Measurements from ENCODE around the gene THADA. TPM values are rescaled to one million over a fixed set of nuclear protein-coding genes. Genes with fewer than 3 reads are reported as not detected.

Gene THADA
- total and polyA plus RNA-seq, 5 donors from 2014 or later = 19.1 to 52.9 (median 20.2) TPM

DNA sequence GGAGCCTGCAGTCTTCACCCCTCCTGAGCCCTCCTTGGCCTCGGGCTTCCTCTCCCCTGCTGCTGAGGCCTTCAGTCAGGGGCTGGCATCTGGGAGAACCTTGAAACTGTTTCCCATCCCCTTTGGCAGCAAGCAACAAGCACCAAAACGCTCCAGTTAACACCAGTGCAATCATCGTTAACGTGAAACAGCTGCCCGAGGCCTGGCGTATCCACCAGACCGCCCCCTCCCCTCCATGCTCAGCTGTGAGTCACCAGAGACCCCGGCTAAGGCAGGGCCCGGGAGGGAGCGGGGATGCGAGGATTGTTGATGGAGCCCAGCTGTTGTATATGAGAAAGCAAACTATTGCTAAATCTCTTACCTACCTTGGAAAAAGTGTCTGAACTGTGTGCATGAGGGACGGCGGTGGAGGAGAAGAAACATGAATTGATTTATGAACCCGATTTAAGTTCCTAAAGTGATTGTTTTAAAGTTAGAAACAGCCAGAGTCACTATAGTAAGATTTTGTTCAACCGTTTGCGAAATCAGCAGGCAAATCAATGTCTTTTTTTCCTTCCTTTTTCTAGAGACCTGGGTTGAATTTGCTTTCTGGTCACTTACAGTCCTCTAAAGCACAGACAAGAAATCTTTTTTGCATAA lies 374.6 kb downstream of the THADA start:
- Mint-ChIP-seq H3K36me3 (peaks cover 31% of the 10 kb centered on the region), H3K4me3 (peak overlapping the region; percentile 92 to 97 (median 94)), H3K4me1 (peaks cover 4 to 50% (median 35%) of the 10 kb centered on the region in 4 donors), H3K27me3 (peaks cover 30% of the 10 kb centered on the region), H3K27ac (peak overlapping the region; percentile 97 to 98 (median 97)), H3K9me3 (peaks cover 0 to 5% (median 0%) of the 10 kb centered on the region in 7 donors)
- peaks cover 33% of the 10 kb centered on the region for H3K36me3 ChIP-seq (ENCODE audit: control insufficient read depth, insufficient read depth, low read length)
- H3K4me1 ChIP-seq (ENCODE audit: control insufficient read depth, insufficient read depth, low read length, poor library complexity, severe bottlenecking) = peaks cover 64% of the 10 kb centered on the region
- peak overlapping the region; percentile 98 for H3K4me3 ChIP-seq (ENCODE audit: low read depth, low read length)
- H3K27ac ChIP-seq (ENCODE audit: insufficient read depth, low read length, poor library complexity, severe bottlenecking) = peak overlapping the region; percentile 96
- DNase-seq = peak; percentile 34 to 42 (median 39)
- ATAC-seq (ENCODE audit: low read depth in 2 of 2) = no peak
- no peaks in the 10 kb centered on the region for H3K9me3 ChIP-seq (ENCODE audit: control insufficient read depth in 2 of 2, low read length in 2 of 2)
- H3K27me3 ChIP-seq (ENCODE audit: control insufficient read depth, insufficient read depth, low read length) = no peaks in the 10 kb centered on the region

DNA sequence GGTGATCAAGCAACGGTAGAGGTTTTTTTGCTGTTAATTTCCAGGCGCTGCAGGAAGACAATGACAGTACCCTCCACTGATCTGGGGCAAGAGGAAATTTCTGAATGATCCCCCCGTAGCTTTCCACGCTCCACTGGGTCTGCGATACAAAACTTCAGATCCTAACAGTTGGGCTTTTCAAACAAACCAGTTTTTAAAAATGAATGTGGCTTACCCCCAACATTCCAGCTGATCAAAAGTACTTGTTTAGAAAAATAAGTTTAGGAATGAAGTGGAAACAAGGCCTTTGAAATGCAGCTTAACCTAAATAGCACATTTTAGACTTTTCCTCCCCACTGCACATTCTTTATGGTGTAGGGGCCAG lies 375.1 kb downstream of the THADA start:
- peak overlapping the region; percentile 98 for H3K4me3 ChIP-seq (ENCODE audit: low read depth, low read length)
- H3K27ac ChIP-seq (ENCODE audit: insufficient read depth, low read length, poor library complexity, severe bottlenecking) = peak overlapping the region; percentile 96
- peak overlapping the region; percentile 97 to 98 (median 97) for H3K27ac Mint-ChIP-seq
- DNase-seq (no peak), ATAC-seq (ENCODE audit: low read depth in 2 of 2) (no peak)
- H3K4me1 Mint-ChIP-seq = peaks cover 4 to 55% (median 37%) of the 10 kb centered on the region in 4 donors
- H3K27me3 ChIP-seq (ENCODE audit: control insufficient read depth, insufficient read depth, low read length) = no peaks in the 10 kb centered on the region
- peaks cover 0 to 5% (median 0%) of the 10 kb centered on the region in 7 donors for H3K9me3 Mint-ChIP-seq
- peaks cover 64% of the 10 kb centered on the region for H3K4me1 ChIP-seq (ENCODE audit: control insufficient read depth, insufficient read depth, low read length, poor library complexity, severe bottlenecking)
- H3K36me3 ChIP-seq (ENCODE audit: control insufficient read depth, insufficient read depth, low read length) = peaks cover 33% of the 10 kb centered on the region
- H3K36me3 Mint-ChIP-seq = peaks cover 31% of the 10 kb centered on the region
- no peaks in the 10 kb centered on the region for H3K9me3 ChIP-seq (ENCODE audit: control insufficient read depth in 2 of 2, low read length in 2 of 2)
- H3K4me3 Mint-ChIP-seq = peak overlapping the region; percentile 92 to 97 (median 94)
- peaks cover 30% of the 10 kb centered on the region for H3K27me3 Mint-ChIP-seq

DNA sequence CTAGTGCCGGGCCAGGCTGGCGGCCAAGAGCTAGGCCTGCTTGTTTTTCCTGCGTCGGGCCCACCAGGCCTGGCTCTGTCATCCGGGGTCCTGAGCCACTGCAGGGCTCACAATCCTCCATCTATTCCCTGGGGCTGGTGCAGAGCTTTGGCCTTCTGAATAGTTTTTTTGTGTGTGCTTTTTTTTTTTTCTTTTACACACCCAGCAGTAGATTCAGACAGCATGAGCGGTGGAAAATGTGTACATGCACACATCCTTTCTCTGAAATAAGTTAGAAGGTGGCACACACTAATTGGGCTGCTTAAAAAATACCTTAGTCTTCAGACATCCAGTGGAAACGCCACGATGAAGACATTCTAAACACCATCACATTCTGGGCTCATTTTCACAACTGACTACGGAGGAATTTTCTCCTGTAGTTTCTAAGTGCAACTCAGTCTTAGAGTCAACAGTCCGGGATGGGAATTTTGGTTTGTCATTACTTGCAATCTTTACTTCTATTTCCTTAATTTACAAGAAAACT lies 375.5 kb downstream of the THADA start:
- Mint-ChIP-seq H3K27ac (peak overlapping the region; percentile 97 to 98 (median 97)), H3K9me3 (peaks cover 0 to 4% (median 0%) of the 10 kb centered on the region in 7 donors), H3K36me3 (peaks cover 31% of the 10 kb centered on the region), H3K4me3 (peak overlapping the region; percentile 92 to 97 (median 94)), H3K27me3 (peaks cover 29% of the 10 kb centered on the region), H3K4me1 (peaks cover 4 to 56% (median 37%) of the 10 kb centered on the region in 4 donors)
- peak in 1 of 3 donors; percentile 70 for DNase-seq
- peak overlapping the region; percentile 96 for H3K27ac ChIP-seq (ENCODE audit: insufficient read depth, low read length, poor library complexity, severe bottlenecking)
- no peaks in the 10 kb centered on the region for H3K27me3 ChIP-seq (ENCODE audit: control insufficient read depth, insufficient read depth, low read length)
- peaks cover 30% of the 10 kb centered on the region for H3K36me3 ChIP-seq (ENCODE audit: control insufficient read depth, insufficient read depth, low read length)
- peak overlapping the region; percentile 98 for H3K4me3 ChIP-seq (ENCODE audit: low read depth, low read length)
- no peaks in the 10 kb centered on the region for H3K9me3 ChIP-seq (ENCODE audit: control insufficient read depth in 2 of 2, low read length in 2 of 2)
- peak in 1 of 2 donors; percentile 0 for ATAC-seq (ENCODE audit: low read depth in 2 of 2)
- peaks cover 64% of the 10 kb centered on the region for H3K4me1 ChIP-seq (ENCODE audit: control insufficient read depth, insufficient read depth, low read length, poor library complexity, severe bottlenecking)

DNA sequence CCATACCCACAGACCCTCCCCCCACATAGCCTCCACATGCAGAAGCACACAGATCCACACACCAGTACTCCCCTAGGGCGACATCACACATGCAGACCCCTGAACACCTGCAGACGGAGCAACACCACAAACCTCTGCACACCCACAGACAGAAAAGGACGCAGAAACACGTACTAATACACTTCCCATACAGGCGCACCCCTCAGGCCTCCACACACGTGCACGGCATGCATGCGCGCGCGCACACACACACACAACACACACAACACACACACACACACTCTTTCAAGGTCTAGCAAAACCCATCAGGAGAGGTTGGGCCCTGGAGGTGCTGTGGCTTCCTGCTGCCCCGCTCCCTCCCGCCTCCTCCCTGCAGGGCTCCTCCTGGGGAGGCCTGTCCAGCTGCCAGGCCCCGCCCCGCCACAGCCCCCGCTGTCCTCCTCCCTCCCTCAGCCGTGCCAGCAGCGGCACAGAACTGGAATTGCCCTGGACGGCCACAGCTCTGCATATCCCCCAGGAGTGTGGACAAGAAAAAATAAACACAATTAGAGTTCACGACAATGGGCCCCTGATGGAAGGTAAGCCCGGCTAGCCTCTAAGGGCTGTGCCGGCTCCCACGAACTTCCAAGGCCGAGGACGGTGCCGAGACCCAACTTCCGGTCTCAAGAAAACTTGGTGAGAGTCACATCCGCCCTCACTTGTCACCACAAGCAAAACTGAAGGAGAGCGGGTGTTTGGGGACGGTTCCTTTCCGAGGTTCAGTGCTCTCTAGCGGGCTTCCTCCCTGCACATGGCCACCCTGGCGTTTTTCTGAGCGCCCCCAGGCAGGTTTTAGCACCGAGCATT lies 376.2 kb downstream of the THADA start:
- peak overlapping the region; percentile 98 for H3K4me3 ChIP-seq (ENCODE audit: low read depth, low read length)
- Mint-ChIP-seq H3K27ac (peak overlapping the region; percentile 97 to 98 (median 97)), H3K27me3 (peaks cover 26% of the 10 kb centered on the region), H3K36me3 (peaks cover 31% of the 10 kb centered on the region), H3K4me3 (peak overlapping the region; percentile 92 to 97 (median 94)), H3K9me3 (peaks cover 0 to 4% (median 0%) of the 10 kb centered on the region in 7 donors), H3K4me1 (peaks cover 4 to 56% (median 37%) of the 10 kb centered on the region in 4 donors)
- DNase-seq (peak; percentile 69 to 96 (median 88)), ATAC-seq (ENCODE audit: low read depth in 2 of 2) (peak; percentile 50)
- H3K4me1 ChIP-seq (ENCODE audit: control insufficient read depth, insufficient read depth, low read length, poor library complexity, severe bottlenecking) = peaks cover 64% of the 10 kb centered on the region
- H3K27me3 ChIP-seq (ENCODE audit: control insufficient read depth, insufficient read depth, low read length) = no peaks in the 10 kb centered on the region
- H3K9me3 ChIP-seq (ENCODE audit: control insufficient read depth in 2 of 2, low read length in 2 of 2) = no peaks in the 10 kb centered on the region
- peak overlapping the region; percentile 96 for H3K27ac ChIP-seq (ENCODE audit: insufficient read depth, low read length, poor library complexity, severe bottlenecking)
- peaks cover 23% of the 10 kb centered on the region for H3K36me3 ChIP-seq (ENCODE audit: control insufficient read depth, insufficient read depth, low read length)

DNA sequence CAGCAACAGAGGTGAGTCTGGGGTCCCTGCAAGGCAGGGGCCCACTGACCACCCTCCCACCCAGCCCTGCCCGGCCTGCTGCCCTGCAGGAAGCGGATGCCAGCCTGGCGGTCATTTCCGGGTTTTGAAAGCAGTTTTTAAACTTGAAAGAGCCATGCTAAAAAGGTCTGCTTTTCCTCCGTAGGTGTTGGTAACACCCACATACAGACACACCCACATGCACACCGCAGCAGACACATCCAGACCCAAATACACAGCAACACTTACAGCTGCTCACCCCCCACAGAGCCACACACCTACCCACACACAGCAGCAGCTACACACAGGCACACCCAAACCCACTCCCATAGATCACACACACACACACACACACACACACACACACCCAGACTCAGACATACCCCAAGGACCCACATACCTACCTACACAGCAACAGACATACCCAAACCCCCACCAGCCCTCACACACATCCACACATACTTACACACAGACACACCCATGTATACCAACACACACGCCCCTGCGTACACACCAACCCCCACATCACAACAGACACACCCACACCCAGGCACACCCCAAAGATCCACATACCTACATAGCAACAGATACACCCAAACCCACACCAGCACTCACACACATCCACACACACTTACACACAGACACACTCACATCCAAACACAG lies 377.0 kb downstream of the THADA start:
- peak overlapping the region; percentile 97 to 98 (median 97) for H3K27ac Mint-ChIP-seq
- peaks cover 4 to 56% (median 37%) of the 10 kb centered on the region in 4 donors for H3K4me1 Mint-ChIP-seq
- peak overlapping the region; percentile 92 to 97 (median 94) for H3K4me3 Mint-ChIP-seq
- peak; percentile 74 to 80 for ATAC-seq (ENCODE audit: low read depth in 2 of 2)
- H3K36me3 ChIP-seq (ENCODE audit: control insufficient read depth, insufficient read depth, low read length) = peaks cover 17% of the 10 kb centered on the region
- H3K9me3 Mint-ChIP-seq = peaks cover 0 to 3% (median 0%) of the 10 kb centered on the region in 7 donors
- peak overlapping the region; percentile 96 for H3K27ac ChIP-seq (ENCODE audit: insufficient read depth, low read length, poor library complexity, severe bottlenecking)
- peak overlapping the region; percentile 82 for H3K4me3 ChIP-seq (ENCODE audit: low read depth, low read length)
- peaks cover 64% of the 10 kb centered on the region for H3K4me1 ChIP-seq (ENCODE audit: control insufficient read depth, insufficient read depth, low read length, poor library complexity, severe bottlenecking)
- H3K36me3 Mint-ChIP-seq = peaks cover 25% of the 10 kb centered on the region
- H3K27me3 Mint-ChIP-seq = peaks cover 21% of the 10 kb centered on the region
- DNase-seq = peak; percentile 75 to 98 (median 88)
- H3K27me3 ChIP-seq (ENCODE audit: control insufficient read depth, insufficient read depth, low read length) = no peaks in the 10 kb centered on the region
- H3K9me3 ChIP-seq (ENCODE audit: control insufficient read depth in 2 of 2, low read length in 2 of 2) = no peaks in the 10 kb centered on the region

DNA sequence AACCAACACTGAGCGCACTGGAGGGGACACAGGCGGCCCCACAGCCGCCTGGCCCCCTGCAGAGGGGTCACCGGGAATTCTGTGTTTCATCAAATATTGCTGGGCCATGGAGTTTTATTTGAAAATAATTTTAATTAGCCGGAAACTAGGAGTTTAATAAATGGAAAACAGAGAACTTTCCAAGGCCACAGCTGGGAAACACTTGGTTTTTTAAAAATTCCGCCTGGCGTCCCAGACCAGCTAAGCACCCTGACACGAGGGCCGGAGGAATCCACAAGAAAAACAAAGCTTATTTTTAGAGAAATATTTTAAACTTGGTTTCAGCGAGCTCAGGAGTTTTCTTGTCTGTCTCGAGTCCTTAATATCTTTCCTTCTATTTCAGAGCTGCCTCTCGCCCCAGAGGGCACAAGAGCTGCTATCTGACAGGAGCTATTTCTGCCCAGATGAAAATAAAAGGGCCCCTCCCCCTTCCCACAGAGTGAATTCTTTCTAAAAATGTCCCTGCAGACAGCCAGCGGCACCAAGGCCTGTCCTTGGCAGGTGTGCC lies 377.6 kb downstream of the THADA start:
- peaks cover 4 to 56% (median 37%) of the 10 kb centered on the region in 4 donors for H3K4me1 Mint-ChIP-seq
- H3K27me3 ChIP-seq (ENCODE audit: control insufficient read depth, insufficient read depth, low read length) = no peaks in the 10 kb centered on the region
- H3K27ac ChIP-seq (ENCODE audit: insufficient read depth, low read length, poor library complexity, severe bottlenecking) = peak overlapping the region; percentile 96
- H3K36me3 ChIP-seq (ENCODE audit: control insufficient read depth, insufficient read depth, low read length) = peaks cover 11% of the 10 kb centered on the region
- peak overlapping the region; percentile 69 to 98 (median 97) for H3K27ac Mint-ChIP-seq
- peaks cover 60% of the 10 kb centered on the region for H3K4me1 ChIP-seq (ENCODE audit: control insufficient read depth, insufficient read depth, low read length, poor library complexity, severe bottlenecking)
- H3K27me3 Mint-ChIP-seq = peaks cover 21% of the 10 kb centered on the region
- H3K9me3 Mint-ChIP-seq = peaks cover 0 to 3% (median 0%) of the 10 kb centered on the region in 7 donors
- no peak for DNase-seq
- peaks cover 20% of the 10 kb centered on the region for H3K36me3 Mint-ChIP-seq
- H3K4me3 ChIP-seq (ENCODE audit: low read depth, low read length) = peak overlapping the region; percentile 58
- peak overlapping the region in 3 of 4 donors; percentile 92 to 97 (median 93) for H3K4me3 Mint-ChIP-seq
- H3K9me3 ChIP-seq (ENCODE audit: control insufficient read depth in 2 of 2, low read length in 2 of 2) = no peaks in the 10 kb centered on the region
- ATAC-seq (ENCODE audit: low read depth in 2 of 2) = peak in 1 of 2 donors; percentile 1
